CD14-positive monocyte (primary cell): ENCODE measurements around the gene DENND2C. TPM values are rescaled to one million over a fixed set of nuclear protein-coding genes. Genes with fewer than 3 reads are reported as not detected.

ENCODE experiments used
- DNase-seq, 3 donors: peaks; one replicate each; pipeline ENCODE4 v3.0.0-alpha.2; 2011 to 2022
- H2AFZ ChIP-seq: 2 replicates; pipeline ENCODE4 v1.6.0; 2012; ENCODE audit warnings: mild to moderate bottlenecking, low read depth, low read length, inconsistent platforms; ENCODE audit not compliant: insufficient read depth, poor library complexity, severe bottlenecking
- H3K27ac ChIP-seq, 2 donors: 1 replicate in 1 of 2; 2 replicates in 1 of 2; pipeline ENCODE4 v1.5.1; 2012 to 2013; ENCODE audit warnings: low read length in 2 of 2, control low read depth in 1 of 2, inconsistent platforms in 1 of 2, low read depth in 1 of 2, mild to moderate bottlenecking in 1 of 2
- H3K27me3 ChIP-seq, 2 donors: one replicate each; pipeline versions ENCODE4 v1.6.0 to v1.6.1; 2011 to 2013; ENCODE audit warnings: low read length in 2 of 2; ENCODE audit not compliant: control insufficient read depth in 2 of 2, insufficient read depth in 2 of 2
- H3K36me3 ChIP-seq, 2 donors: replicated peaks in 1 of 2; 1 replicate in 1 of 2; 2 replicates in 1 of 2; pipeline versions ENCODE4 v1.5.1 to v1.6.1; 2012 to 2013; ENCODE audit warnings: low read length in 2 of 2, control low read depth in 1 of 2, inconsistent platforms in 1 of 2, mild to moderate bottlenecking in 1 of 2; ENCODE audit not compliant: insufficient read depth in 2 of 2, control insufficient read depth in 1 of 2
- H3K4me1 ChIP-seq, 2 donors: 1 replicate in 1 of 2; 2 replicates in 1 of 2; pipeline versions ENCODE4 v1.5.1 to v1.6.1; 2012 to 2013; ENCODE audit warnings: low read length in 2 of 2, control low read depth in 1 of 2, inconsistent platforms in 1 of 2, mild to moderate bottlenecking in 1 of 2, moderate library complexity in 1 of 2; ENCODE audit not compliant: insufficient read depth in 2 of 2, control insufficient read depth in 1 of 2
- H3K4me2 ChIP-seq: replicated peaks from 2 replicates; pipeline ENCODE3; 2012; ENCODE audit warnings: low read length, moderate library complexity, mild to moderate bottlenecking; ENCODE audit not compliant: poor library complexity, severe bottlenecking; ENCODE audit errors: extremely low read depth
- H3K4me3 ChIP-seq, 3 experiments: fragments of 200-600 bp in 1 of 3; sonication (generic) in 1 of 3; replicated peaks in 1 of 3; 1 replicate in 2 of 3; 2 replicates in 1 of 3; pipeline ENCODE4 v1.5.1; 2011 to 2013; ENCODE audit warnings: low read length in 3 of 3, mild to moderate bottlenecking in 3 of 3, control low read depth in 2 of 3, low read depth in 2 of 3, inconsistent platforms in 1 of 3, moderate library complexity in 1 of 3
- H3K79me2 ChIP-seq: 2 replicates; pipeline ENCODE4 v1.6.0; 2012; ENCODE audit warnings: mild to moderate bottlenecking, control low read depth, inconsistent platforms, low read length, moderate library complexity; ENCODE audit not compliant: insufficient read depth
- H3K9ac ChIP-seq: 2 replicates; pipeline ENCODE4 v1.6.0; 2017; ENCODE audit warnings: low read length, mild to moderate bottlenecking; ENCODE audit not compliant: insufficient read depth, poor library complexity, severe bottlenecking
- H3K9me3 ChIP-seq, 2 donors: replicated peaks in 1 of 2; 1 replicate in 1 of 2; 2 replicates in 1 of 2; pipeline versions ENCODE4 v1.5.1 to v1.6.1; 2012 to 2013; ENCODE audit warnings: low read length in 2 of 2, control low read depth in 1 of 2; ENCODE audit not compliant: control insufficient read depth in 1 of 2, insufficient read depth in 1 of 2
- H4K20me1 ChIP-seq: 2 replicates; pipeline ENCODE4 v1.6.0; 2012; ENCODE audit warnings: mild to moderate bottlenecking, low read length, control low read depth, moderate library complexity; ENCODE audit not compliant: insufficient read depth
- H3K27ac Mint-ChIP-seq, 7 donors: one replicate each; pipeline ENCODE4 v1.8.0; 2020; ENCODE audit warnings: mild to moderate bottlenecking in 7 of 7, mixed read lengths in 7 of 7, moderate library complexity in 6 of 7, inconsistent platforms in 2 of 7
- H3K27me3 Mint-ChIP-seq, 3 donors: one replicate each; pipeline ENCODE4 v1.8.0; 2021 to 2022; ENCODE audit warnings: low read depth in 3 of 3, mild to moderate bottlenecking in 3 of 3, mixed read lengths in 3 of 3, moderate library complexity in 3 of 3, inconsistent platforms in 1 of 3
- H3K36me3 Mint-ChIP-seq, 2 donors: one replicate each; pipeline ENCODE4 v1.8.0; 2020; ENCODE audit warnings: mixed read lengths in 2 of 2, inconsistent platforms in 1 of 2, mild to moderate bottlenecking in 1 of 2
- H3K4me1 Mint-ChIP-seq: one replicate; pipeline ENCODE4 v1.8.0; 2020; ENCODE audit warnings: mild to moderate bottlenecking, mixed read lengths
- H3K4me3 Mint-ChIP-seq, 2 donors: one replicate each; pipeline ENCODE4 v1.8.0; 2020; ENCODE audit warnings: mild to moderate bottlenecking in 2 of 2, mixed read lengths in 2 of 2, moderate library complexity in 1 of 2
- H3K9me3 Mint-ChIP-seq, 7 donors: one replicate each; pipeline ENCODE4 v1.8.0; 2020 to 2022; ENCODE audit warnings: mixed read lengths in 7 of 7, mild to moderate bottlenecking in 6 of 7, moderate library complexity in 6 of 7, inconsistent platforms in 2 of 7
- WGBS: methylation state at CpG from one replicate; pipeline ENCODE4 v1.1.5; 2013; ENCODE audit warnings: missing lambda C conversion rate; ENCODE audit not compliant: insufficient coverage; 5-methylcytosine and 5-hydroxymethylcytosine counted together
- intact Hi-C, 2 donors: fragments of 100-400 bp; cut with micrococcal nuclease; formaldehyde crosslinking; loops; one replicate each; pipeline versions ENCODE4 v1.15.0 to v1.15.1; 2023
- polyA plus RNA-seq, 3 donors: library from polyadenylated mRNA; depleted of rRNA in 1 of 3; unstranded in 2 of 3; stranded (reverse) in 1 of 3; fragments of 300-500 nt in 2 of 3; fragments of >200 nt in 1 of 3; fragmentation: Illumina TruSeq in 2 of 3; gene quantifications; 1 replicate in 2 of 3; 2 replicates in 1 of 3; pipeline ENCODE4 v1.2.3, GENCODE V29; 2012 to 2021
- TF ChIP-seq, protein P1 (sequence below): fragments of 200-600 bp; IDR thresholded peaks from one replicate; pipeline ENCODE4 v1.8.0; 2022; ENCODE audit warnings: antibody characterized with exemption, mild to moderate bottlenecking

The DENND2C gene
- polyA plus RNA-seq, 3 donors: 0.03 to 0.07 (median 0.06) TPM

DNA sequence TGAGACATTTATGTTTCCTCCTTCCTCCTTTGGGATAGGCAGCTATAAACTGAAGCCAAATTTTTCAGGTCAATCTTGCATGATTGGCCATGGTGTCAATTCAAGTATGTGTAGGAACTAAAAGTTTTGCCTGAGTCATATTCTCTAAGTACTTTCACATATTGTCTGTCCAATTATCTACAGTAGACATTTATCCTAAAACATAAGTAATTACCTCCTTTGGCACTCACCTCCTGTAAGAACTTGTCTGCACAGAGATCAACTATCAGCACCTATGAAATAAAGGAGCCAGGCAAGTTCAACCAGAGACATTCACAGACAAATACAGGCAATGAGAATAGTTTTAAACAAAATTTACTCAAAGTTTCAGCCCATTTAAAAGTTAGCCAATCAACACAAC, 74.2 kb downstream of the DENND2C start:
- intact Hi-C loops: loop anchor here in 1 of 2 donors (10.0 kb wide), 1 partner anchor 49 kb away; no protein-coding TSS in a partner anchor
- H3K27me3 ChIP-seq: peaks cover 2 to 12% of the 10 kb centered on the region in 2 donors
- no peak for DNase-seq
- no peak overlapping the region for H3K27ac ChIP-seq
- H3K4me1 Mint-ChIP-seq: no peaks in the 10 kb centered on the region
- no peak overlapping the region for H3K27ac Mint-ChIP-seq
- no peaks in the 10 kb centered on the region for H3K4me1 ChIP-seq
- no peaks in the 10 kb centered on the region for H4K20me1 ChIP-seq
- H3K27me3 Mint-ChIP-seq: peaks cover 7 to 11% (median 8%) of the 10 kb centered on the region in 3 donors
- no peak overlapping the region for H3K9ac ChIP-seq
- TF ChIP-seq, protein P1, sequence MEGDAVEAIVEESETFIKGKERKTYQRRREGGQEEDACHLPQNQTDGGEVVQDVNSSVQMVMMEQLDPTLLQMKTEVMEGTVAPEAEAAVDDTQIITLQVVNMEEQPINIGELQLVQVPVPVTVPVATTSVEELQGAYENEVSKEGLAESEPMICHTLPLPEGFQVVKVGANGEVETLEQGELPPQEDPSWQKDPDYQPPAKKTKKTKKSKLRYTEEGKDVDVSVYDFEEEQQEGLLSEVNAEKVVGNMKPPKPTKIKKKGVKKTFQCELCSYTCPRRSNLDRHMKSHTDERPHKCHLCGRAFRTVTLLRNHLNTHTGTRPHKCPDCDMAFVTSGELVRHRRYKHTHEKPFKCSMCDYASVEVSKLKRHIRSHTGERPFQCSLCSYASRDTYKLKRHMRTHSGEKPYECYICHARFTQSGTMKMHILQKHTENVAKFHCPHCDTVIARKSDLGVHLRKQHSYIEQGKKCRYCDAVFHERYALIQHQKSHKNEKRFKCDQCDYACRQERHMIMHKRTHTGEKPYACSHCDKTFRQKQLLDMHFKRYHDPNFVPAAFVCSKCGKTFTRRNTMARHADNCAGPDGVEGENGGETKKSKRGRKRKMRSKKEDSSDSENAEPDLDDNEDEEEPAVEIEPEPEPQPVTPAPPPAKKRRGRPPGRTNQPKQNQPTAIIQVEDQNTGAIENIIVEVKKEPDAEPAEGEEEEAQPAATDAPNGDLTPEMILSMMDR: no peak
- H3K4me2 ChIP-seq: no peak overlapping the region
- H3K9me3 Mint-ChIP-seq: peaks cover 0 to 3% (median 2%) of the 10 kb centered on the region in 7 donors
- H3K9me3 ChIP-seq: no peaks in the 10 kb centered on the region
- H3K4me3 Mint-ChIP-seq: no peak overlapping the region
- no peak overlapping the region for H3K4me3 ChIP-seq
- no peaks in the 10 kb centered on the region for H3K36me3 ChIP-seq
- H2AFZ ChIP-seq: no peak overlapping the region
- H3K36me3 Mint-ChIP-seq: no peaks in the 10 kb centered on the region
- H3K79me2 ChIP-seq: no peaks in the 10 kb centered on the region

GRCh38 chr1:114594046-114594445, 75.8 kb downstream of the DENND2C start:
- Mint-ChIP-seq H3K4me3 (no peak overlapping the region), H3K4me1 (no peaks in the 10 kb centered on the region)
- intact Hi-C loops: loop anchor here in 1 of 2 donors (10.0 kb wide), 1 partner anchor 51 kb away; no protein-coding TSS in a partner anchor

More at GRCh38 chr1:114594046-114594445, 75.8 kb downstream of the DENND2C start:
- Mint-ChIP-seq H3K9me3 (peaks cover 0 to 3% (median 2%) of the 10 kb centered on the region in 7 donors), H3K27me3 (peaks cover 10 to 16% (median 15%) of the 10 kb centered on the region in 3 donors), H3K27ac (no peak overlapping the region), H3K36me3 (no peaks in the 10 kb centered on the region)
- TF ChIP-seq, protein P1: no peak
- H3K4me3 ChIP-seq: no peak overlapping the region
- H3K36me3 ChIP-seq: no peaks in the 10 kb centered on the region
- no peak overlapping the region for H3K9ac ChIP-seq
- H3K27ac ChIP-seq: no peak overlapping the region
- no peak overlapping the region for H2AFZ ChIP-seq
- peaks cover 5 to 12% of the 10 kb centered on the region in 2 donors for H3K27me3 ChIP-seq
- H3K4me1 ChIP-seq: no peaks in the 10 kb centered on the region
- H4K20me1 ChIP-seq: no peaks in the 10 kb centered on the region
- DNase-seq: no peak
- no peak overlapping the region for H3K4me2 ChIP-seq
- whole genome bisulfite sequencing: 80% methylated on average over 1 of the region's 3 CpGs
- H3K79me2 ChIP-seq: no peaks in the 10 kb centered on the region
- H3K9me3 ChIP-seq: no peaks in the 10 kb centered on the region
